AG04449 (cell line): ENCODE measurements around the gene PPEF2.
"Not testable (repeated sequence)": the region's sequence is repeated elsewhere in the genome, so short reads cannot be mapped to it uniquely, and the experiment has no call there.

Experiments used
- CTCF ChIA-PET: fragments of 350-600 bp; formaldehyde crosslinking; extraction: SDS; loops from one replicate; lab custom pipeline; 2021; ENCODE audit warnings: antibody characterized with exemption; lab: Yijun Ruan, JAX
- POLR2A ChIA-PET: fragments of 400-600, 350-600 bp; formaldehyde crosslinking; extraction: SDS; loops from one replicate; lab custom pipeline; 2020; ENCODE audit warnings: antibody characterized with exemption, inconsistent platforms; lab: Yijun Ruan, JAX
- DNase-seq: peaks from one replicate; pipeline ENCODE4 v3.0.0-alpha.2; 2010; ENCODE audit warnings: low read depth, low spot score
- H3K4me3 ChIP-seq: 2 replicates; pipeline ENCODE4 v1.5.1; 2011; ENCODE audit warnings: low read depth, mild to moderate bottlenecking, control low read depth, low read length
- CTCF ChIP-seq: IDR thresholded peaks from one replicate; pipeline ENCODE4 v1.5.1; 2011; ENCODE audit warnings: mild to moderate bottlenecking, moderate library complexity, low read length, control low read depth, inconsistent platforms; ENCODE audit not compliant: insufficient read depth; ENCODE audit errors: missing control alignments

The PPEF2 gene

GRCh38 chr4:75930152-75930551 lies 27.9 kb upstream of the PPEF2 start:
- no peak for TF ChIP-seq CTCF
- POLR2A ChIA-PET = no interaction called here
- no peak for DNase-seq
- CTCF ChIA-PET = interaction anchor here (2.5 kb wide), 1 partner anchor 14 kb away, joined by 12 read pairs; no protein-coding TSS in a partner anchor
- H3K4me3 ChIP-seq = no peak overlapping the region

DNA sequence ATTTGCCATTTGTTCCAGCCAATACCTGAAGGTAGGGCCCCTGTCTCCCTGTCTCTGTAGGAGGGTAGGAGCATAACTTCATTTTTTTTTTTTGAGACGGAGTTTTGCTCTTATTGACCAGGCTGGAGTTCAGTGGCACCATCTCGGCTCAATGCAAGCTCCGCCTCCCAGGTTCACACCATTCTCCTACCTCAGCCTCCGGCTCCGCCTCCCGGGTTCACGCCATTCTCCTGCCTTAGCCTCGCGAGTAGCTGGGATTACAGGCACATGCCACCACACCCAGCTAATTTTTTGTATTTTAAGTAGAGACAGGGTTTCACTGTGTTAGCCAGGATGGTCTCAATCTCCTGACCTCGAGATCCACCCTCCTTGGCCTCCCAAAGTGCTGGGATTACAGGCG lies 22.7 kb upstream of the PPEF2 start:
- CTCF ChIA-PET = interaction anchor here (1.8 kb wide), 1 partner anchor 9 kb away, joined by 17 read pairs; no protein-coding TSS in a partner anchor
- DNase-seq, POLR2A ChIA-PET, H3K4me3 ChIP-seq: not testable (repeated sequence)

- H3K4me3 ChIP-seq = no peak overlapping the region
- TF ChIP-seq CTCF = no peak
- ChIA-PET POLR2A (no interaction called here), CTCF (interaction anchor here (1.4 to 1.8 kb wide), 2 partner anchors 8 to 10 kb away, joined by 4 to 17 read pairs; no protein-coding TSS in a partner anchor)
- no peak for DNase-seq
Observed at GRCh38 chr4:75924309-75924827, 22.1 kb upstream of the PPEF2 start.

DNA sequence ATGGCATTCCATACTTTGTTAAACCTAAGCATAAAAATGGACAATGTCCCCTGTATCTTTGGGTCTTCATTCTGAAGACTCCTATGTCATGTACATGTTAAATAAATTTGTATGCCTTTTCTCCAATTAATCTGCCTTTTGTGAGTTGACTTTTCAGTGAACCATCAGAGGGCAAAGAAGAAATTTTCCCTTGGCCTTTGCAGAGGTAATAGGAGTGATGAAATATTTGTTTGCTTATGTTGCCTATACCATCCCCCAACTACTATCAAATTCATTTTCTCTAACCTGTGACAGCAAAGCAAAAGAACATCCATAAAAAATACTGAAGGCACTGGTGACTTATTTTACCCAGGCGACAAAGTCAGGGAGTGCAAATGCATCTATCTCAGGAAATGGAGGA lies 20.3 kb upstream of the PPEF2 start:
- no peak for DNase-seq
- TF ChIP-seq CTCF = no peak
- ChIA-PET CTCF (no interaction called here), POLR2A (no interaction called here)
- H3K4me3 ChIP-seq = no peak overlapping the region

DNA sequence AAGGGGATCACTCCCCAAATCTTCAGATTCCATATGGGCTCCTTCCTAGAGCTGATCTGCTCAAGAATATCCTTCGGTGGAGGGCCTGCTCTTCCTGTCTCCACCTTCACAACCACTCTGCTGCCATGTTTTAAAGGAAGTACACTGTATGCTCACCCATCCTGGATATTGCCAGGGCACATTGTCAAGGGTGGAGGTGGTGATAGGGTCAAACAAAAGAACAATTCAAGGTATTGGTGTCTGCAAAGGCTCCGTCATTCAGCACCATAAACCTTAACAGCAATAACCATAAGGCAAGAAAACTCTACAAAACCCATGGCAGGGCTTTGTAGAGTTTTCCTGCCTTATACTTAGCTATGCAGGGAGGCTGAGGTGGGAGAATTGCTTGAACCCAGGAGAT lies 19.7 kb upstream of the PPEF2 start:
- DNase-seq = no peak
- no peak overlapping the region for H3K4me3 ChIP-seq
- no peak for TF ChIP-seq CTCF
- CTCF ChIA-PET = interaction anchor here (0.8 kb wide), 1 partner anchor 23 kb away, joined by 3 read pairs; no protein-coding TSS in a partner anchor
- POLR2A ChIA-PET = no interaction called here

GRCh38 chr4:75920327-75920726 lies 18.1 kb upstream of the PPEF2 start:
- ChIA-PET CTCF (no interaction called here), POLR2A (no interaction called here)
- no peak overlapping the region for H3K4me3 ChIP-seq
- DNase-seq = no peak
- TF ChIP-seq CTCF = no peak

DNA sequence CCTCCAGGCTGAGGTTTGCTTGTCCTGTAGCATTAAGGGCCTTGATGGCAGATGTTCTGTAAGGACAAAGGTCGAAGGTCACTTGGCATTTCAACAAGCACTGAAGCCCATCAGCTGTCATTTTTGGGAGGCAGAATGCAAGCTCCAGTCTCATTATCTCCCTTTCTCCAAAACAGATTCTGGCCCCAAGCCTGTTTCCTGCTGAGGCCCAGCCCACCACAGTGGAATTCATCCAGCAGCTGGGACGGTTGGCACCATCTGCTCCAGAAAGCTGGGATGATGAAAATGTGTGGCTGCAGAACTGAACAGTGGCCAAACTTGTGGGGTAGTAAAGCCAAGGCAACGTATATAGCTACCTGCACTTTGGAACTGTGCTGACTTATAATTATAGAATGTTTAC lies 17.7 kb upstream of the PPEF2 start:
- POLR2A ChIA-PET = interaction anchor here (0.7 kb wide), 1 partner anchor 12 kb away, joined by 3 read pairs; no protein-coding TSS in a partner anchor
- no peak overlapping the region for H3K4me3 ChIP-seq
- CTCF ChIA-PET = no interaction called here
- no peak for DNase-seq
- TF ChIP-seq CTCF = no peak
